CD4-positive, alpha-beta T cell treated with Interferon alpha-2 for 1 hour (primary cell): ENCODE data around the gene AMPH.
"Not testable (repeated sequence)": the region's sequence is repeated elsewhere in the genome, so short reads cannot be mapped to it uniquely, and the experiment has no call there.

ENCODE experiments used
- DNase-seq, 2 donors: peaks; one replicate each; pipeline ENCODE4 v3.0.0-alpha.2; 2020 to 2022

The AMPH gene

GRCh38 chr7:38383281-38383680, 247.9 kb downstream of the AMPH start:
- DNase-seq: no peak

DNA sequence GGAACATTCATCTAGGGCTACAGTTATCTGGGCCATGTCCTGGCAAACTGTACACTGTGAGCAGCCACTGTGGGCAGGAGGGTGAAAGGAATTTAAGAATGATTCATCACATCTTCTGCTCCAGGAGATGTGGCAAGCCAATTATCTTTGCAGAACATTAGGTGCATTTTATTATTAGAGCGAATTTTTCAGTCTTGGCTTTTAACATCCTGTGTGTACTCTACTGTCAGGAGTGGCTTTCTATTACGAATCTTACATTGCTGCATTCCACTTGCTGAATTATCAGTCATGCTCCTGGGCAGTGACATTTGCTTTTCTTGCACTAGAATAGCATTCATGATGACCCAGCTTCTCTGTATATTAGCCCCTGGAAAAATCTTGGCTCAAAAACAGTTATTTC, 248.5 kb downstream of the AMPH start:
- no peak for DNase-seq

DNA sequence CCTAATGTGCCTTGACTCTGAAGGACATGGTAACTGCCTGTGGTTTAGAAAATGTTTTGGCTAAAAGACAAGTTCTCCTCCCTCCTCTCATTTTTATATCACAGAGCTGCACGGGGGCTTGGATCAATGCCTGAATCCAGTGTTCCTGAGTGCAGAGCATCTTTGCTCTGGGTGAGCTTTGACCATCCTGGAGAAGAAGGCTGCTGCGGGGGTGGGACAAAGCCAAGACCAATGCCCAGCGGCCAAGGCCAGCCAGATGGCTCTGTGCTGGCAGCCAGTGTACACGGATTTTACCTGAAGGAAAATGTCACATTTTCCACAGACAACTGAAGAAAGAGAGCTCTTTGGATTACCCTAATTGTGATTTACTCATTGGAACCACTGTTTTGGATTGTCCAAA, 255.7 kb downstream of the AMPH start:
- DNase-seq: no peak

- peak; percentile 63 to 76 for DNase-seq
These were observed 256.7 kb downstream of the AMPH start for GRCh38 chr7:38374507-38374906.

- no peak for DNase-seq
These were observed 258.0 kb downstream of the AMPH start for GRCh38 chr7:38373155-38373554.

DNA sequence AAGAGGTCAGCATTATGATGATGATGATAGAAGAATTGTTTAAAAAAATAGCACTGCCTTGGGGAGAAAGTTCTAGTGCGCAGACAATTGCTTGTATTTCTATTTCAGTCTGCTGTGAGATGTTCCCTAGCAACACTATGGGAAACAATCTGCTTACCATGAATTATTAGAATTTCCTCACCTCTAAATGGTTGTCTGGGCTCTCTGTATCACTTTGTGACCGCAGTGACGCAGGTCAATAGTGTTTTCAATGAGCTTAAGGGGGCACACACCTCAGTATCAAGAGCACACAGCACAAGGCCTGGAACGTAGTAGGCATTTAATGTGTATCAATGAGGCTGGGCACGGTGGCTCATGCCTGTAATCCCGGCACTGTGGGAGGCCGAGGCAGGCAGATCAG, 258.9 kb downstream of the AMPH start:
- DNase-seq: no peak

GRCh38 chr7:38369816-38370493, 261.2 kb downstream of the AMPH start:
- peak; percentile 85 to 87 for DNase-seq

- DNase-seq: peak; percentile 82 to 83
These were observed 263.0 kb downstream of the AMPH start for GRCh38 chr7:38368191-38368605.

GRCh38 chr7:38367301-38367890, 263.8 kb downstream of the AMPH start:
- peak in 1 of 2 donors; percentile 41 for DNase-seq

DNA sequence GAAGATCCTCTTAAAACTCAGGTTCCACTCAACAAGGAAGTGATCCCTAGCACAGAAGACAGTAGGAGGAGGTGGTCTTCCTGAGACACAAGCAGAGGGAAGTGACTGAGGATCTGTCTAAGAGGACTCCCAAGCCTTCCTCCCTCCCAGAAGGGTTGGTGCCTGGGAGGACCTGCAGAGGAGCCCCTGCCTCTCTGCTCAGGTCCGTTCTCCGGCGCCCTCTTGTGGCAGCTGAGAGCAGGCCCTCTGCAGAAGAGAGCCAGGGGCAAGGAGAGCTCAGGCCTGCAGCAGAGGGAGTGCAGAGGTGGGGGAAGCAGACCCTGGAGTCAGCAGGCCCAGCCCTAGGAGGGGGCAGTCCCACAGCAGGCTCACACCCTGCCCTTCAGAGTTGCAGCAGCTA, 267.8 kb downstream of the AMPH start:
- peak; percentile 68 to 82 for DNase-seq

DNA sequence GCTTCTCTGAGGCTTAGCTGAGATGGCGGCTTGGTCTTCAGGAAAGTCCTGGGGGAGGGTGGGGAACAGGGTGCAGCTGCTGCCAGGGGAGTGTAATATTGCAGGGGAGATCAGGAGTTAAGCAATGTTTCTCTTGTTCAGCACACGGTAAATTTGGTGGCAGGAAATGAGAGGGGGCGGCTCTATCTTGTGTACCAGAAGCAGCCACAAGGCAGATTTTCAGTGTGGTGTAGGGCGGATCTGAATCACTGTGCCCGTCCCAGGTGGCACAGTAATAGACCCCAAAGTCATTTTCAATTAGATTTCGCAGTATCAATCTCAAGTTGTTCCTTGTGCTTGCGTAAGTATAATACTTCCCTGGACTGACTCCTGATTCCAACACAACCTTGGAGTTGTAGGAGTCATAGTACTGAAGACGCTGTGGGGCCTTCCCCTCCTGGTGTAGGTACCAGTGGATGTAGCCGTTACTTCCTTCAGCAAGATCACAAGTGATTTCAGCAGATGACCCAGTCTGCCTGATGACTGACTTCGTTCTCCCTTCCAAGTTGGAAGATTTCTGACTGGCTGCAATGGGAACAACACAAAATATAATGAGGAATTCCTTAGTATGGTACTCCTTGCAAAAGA, 268.4 kb downstream of the AMPH start:
- peak; percentile 25 to 65 for DNase-seq

- no peak for DNase-seq
These were observed 270.4 kb downstream of the AMPH start for GRCh38 chr7:38360776-38361175.

DNA sequence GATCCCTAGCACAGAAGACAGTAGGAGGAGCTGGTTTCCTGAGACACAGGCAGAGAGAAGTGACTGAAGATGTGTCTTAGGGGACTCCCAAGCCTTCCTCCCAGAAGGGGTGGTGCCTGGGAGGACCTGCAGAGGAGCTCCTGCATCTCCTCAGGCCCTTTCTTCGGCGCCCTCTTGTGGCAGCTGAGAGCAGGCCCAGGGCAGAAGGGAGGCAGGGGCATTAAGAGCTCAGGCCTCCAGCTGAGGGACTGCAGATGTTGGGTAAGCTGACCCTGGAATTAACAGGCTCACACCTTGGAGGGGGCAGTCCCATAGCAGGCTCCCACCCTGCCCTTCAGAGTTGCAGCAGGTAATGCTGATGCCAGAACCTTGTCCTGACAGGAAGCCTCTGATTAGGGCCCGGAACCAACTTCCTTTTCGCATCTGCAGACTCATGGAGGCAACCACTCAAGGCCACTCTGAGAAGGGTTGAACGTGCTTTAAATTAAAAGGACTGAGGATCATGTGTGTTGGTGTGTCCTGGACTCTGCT, 272.0 kb downstream of the AMPH start:
- peak; percentile 86 to 88 for DNase-seq

DNA sequence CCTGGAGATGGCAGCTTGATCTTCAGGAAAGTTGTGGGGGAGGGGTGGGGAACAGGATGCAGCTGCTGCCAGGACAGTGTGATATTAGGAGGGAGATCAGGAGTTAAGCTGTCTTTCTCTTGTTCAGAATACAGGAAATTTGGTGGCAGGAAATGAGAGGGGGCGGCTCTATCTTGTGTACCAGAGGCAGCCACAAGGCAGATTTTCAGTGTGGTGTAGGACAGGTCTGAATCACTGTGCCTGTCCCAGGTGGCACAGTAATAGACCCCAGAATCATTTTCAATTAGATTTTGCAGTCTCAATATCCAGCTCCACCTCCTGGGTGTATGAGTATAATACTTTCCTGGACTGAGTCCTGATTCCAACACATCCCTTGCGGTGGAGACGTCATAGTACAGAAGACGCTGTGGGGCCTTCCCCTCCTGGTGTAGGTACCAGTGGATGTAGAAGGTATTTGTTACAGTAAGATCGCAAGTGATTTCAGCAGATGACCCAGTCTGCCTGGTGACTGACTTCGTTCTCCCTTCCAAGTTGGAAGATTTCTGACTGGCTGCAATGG, 272.8 kb downstream of the AMPH start:
- peak; percentile 20 to 65 for DNase-seq

DNA sequence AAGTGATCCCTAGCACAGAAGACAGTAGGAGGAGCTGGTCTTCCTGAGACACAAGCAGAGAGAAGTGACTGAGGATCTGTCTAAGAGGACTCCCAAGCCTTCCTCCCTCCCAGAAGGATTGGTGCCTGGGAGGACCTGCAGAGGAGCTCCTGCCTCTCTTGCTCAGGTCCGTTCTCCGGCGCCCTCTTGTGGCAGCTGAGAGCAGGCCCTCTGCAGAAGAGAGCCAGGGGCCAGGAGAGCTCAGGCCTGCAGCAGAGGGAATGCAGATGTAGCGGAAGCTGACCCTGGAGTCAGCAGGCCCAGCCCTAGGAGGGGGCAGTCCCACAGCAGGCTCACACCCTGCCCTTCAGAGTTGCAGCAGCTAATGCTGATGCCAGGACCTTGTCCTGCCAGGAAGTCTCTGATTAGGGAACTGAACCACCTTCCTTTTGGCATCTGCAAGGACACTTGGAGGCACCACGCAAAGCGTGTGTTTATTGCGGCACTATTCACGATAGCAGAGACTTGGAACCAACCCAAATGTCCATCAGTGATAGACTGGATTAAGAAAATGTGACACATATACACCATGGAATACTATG, 276.8 kb downstream of the AMPH start:
- peak; percentile 60 to 76 for DNase-seq

DNA sequence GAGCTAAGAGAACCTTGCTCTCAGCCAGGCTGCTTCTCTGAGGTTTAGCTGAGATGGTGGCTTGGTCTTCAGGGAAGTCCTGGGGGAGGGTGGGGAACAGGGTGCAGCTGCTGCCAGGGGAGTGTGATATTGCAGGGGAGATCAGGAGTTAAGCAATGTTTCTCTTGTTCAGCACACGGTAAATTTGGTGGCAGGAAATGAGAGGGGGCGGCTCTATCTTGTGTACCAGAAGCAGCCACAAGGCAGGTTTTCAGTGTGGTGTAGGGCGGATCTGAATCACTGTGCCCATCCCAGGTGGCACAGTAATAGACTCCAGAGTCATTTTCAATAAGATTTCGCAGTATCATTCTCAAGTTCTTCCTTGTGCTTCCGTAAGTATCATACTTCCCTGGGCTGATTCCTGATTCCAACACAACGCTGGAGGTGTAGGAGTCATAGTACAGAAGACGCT, 277.7 kb downstream of the AMPH start:
- peak in 1 of 2 donors; percentile 55 for DNase-seq

DNA sequence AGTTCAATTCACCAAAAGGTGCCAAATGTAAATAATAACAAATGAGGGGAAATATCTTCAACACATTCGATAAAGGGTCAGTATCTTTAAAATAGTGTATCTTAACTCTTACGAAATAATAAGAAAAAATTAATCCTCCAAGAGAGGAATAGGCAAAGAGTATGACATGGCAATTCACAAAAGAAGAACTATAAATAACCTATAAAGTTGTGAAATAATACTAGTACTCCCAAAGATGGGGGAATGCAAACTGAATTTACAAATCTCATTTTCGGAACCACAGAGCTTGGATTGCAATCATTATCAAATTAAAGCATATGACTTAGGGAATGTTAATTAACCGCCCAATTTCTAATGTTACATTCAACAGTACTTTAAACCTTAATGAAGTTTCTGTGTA, 279.6 kb downstream of the AMPH start:
- no peak for DNase-seq

- not testable (repeated sequence) for DNase-seq
These were observed 280.4 kb downstream of the AMPH start for GRCh38 chr7:38350777-38351176.

GRCh38 chr7:38349869-38350583, 281.1 kb downstream of the AMPH start:
- peak; percentile 80 to 81 for DNase-seq

DNA sequence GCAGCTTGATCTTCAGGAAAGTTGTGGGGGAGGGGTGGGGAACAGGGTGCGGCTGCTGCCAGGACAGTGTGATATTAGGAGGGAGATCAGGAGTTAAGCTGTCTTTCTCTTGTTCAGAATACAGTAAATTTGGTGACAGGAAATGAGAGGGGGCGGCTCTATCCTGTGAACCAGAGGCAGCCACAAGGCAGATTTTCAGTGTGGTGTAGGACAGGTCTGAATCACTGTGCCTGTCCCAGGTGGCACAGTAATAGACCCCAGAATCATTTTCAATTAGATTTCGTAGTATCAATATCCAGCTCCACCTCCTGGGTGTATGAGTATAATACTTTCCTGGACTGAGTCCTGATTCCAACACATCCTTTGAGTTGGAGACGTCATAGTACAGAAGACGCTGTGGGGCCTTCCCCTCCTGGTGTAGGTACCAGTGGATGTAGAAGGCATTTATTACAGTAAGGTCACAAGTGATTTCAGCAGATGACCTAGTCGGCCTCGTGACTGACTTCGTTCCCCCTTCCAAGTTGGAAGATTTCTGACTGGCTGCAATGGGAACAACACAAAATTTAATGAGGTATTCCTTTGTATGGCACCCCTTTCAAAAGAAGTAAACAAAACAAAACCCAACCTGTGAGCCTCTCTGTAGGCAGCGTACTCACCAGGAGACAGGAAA, 281.9 kb downstream of the AMPH start:
- peak in 1 of 2 donors; percentile 57 for DNase-seq

- peak; percentile 52 to 61 for DNase-seq
These were observed 285.6 kb downstream of the AMPH start for GRCh38 chr7:38345299-38346172.
